Measurements from ENCODE around the gene SMCR8. TPM values are rescaled to one million over a fixed set of nuclear protein-coding genes. Genes with fewer than 3 reads are reported as not detected.
A peak's percentile ranks its signal among the peaks of the same experiment; 100 is the strongest.

The SMCR8 gene, protein sequence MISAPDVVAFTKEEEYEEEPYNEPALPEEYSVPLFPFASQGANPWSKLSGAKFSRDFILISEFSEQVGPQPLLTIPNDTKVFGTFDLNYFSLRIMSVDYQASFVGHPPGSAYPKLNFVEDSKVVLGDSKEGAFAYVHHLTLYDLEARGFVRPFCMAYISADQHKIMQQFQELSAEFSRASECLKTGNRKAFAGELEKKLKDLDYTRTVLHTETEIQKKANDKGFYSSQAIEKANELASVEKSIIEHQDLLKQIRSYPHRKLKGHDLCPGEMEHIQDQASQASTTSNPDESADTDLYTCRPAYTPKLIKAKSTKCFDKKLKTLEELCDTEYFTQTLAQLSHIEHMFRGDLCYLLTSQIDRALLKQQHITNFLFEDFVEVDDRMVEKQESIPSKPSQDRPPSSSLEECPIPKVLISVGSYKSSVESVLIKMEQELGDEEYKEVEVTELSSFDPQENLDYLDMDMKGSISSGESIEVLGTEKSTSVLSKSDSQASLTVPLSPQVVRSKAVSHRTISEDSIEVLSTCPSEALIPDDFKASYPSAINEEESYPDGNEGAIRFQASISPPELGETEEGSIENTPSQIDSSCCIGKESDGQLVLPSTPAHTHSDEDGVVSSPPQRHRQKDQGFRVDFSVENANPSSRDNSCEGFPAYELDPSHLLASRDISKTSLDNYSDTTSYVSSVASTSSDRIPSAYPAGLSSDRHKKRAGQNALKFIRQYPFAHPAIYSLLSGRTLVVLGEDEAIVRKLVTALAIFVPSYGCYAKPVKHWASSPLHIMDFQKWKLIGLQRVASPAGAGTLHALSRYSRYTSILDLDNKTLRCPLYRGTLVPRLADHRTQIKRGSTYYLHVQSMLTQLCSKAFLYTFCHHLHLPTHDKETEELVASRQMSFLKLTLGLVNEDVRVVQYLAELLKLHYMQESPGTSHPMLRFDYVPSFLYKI
- total RNA-seq (2011; cell fraction: chromatin; rRNA removed; ENCODE audit: low replicate concordance), result 11.8 and 21.8 TPM in 2 replicates
- 11.7 and 16.5 TPM in 2 replicates for total RNA-seq (2011; cell fraction: nucleolus; rRNA removed)
- total RNA-seq (2011; cell fraction: nucleoplasm; rRNA removed), result 10.4 and 12.3 TPM in 2 replicates
- total RNA-seq (2014; rRNA removed) (4.9 and 6.4 TPM in 2 replicates), total RNA-seq (2014; rRNA removed; fragmentation: Illumina TruSeq; extraction: Trizol) (4.9 and 5.3 TPM in 2 replicates), total RNA-seq (2015; rRNA removed; fragmentation: Illumina TruSeq; extraction: Trizol) (7.2 and 7.5 TPM in 2 replicates), total RNA-seq (2021) (7.8 and 8.8 TPM in 2 replicates), polyA plus RNA-seq (2011; rRNA removed) (3.8 and 3.9 TPM in 2 replicates), polyA plus RNA-seq (2014; fragmentation: Illumina TruSeq; extraction: Trizol) (7.1 and 7.3 TPM in 2 replicates), polyA plus RNA-seq (2014; fragmentation: Nextera tagmentation; extraction: Ambion mirVana) (under 1 TPM; 0.25 to 0.37 TPM), polyA plus RNA-seq (2014; rRNA removed) (3.2 and 4.3 TPM in 2 replicates), polyA minus RNA-seq (2011; rRNA and poly(A)+ RNA removed) (6.5 and 7.5 TPM in 2 replicates), Bru-seq, nascent RNA (percentile 65 among the genes with signal in this experiment), BruChase-seq, experiment 1, labeled RNA remaining after a 2-hour chase (percentile 77 among the genes with signal in this experiment), BruChase-seq, experiment 2, labeled RNA remaining after a 6-hour chase (percentile 85 among the genes with signal in this experiment)
- 3.5 and 3.6 TPM in 2 replicates for polyA plus RNA-seq (2011; cell fraction: cytosol; rRNA removed)
- 3.0 and 4.5 TPM in 2 replicates for polyA plus RNA-seq (2011; cell fraction: nucleus; rRNA removed)
- polyA plus RNA-seq (2012), result 6.3 and 7.8 TPM in 2 replicates
- polyA minus RNA-seq (2011; cell fraction: cytosol; rRNA and poly(A)+ RNA removed), result 5.4 and 5.6 TPM in 2 replicates
- polyA minus RNA-seq (2011; cell fraction: nucleus; rRNA and poly(A)+ RNA removed), result 5.1 and 6.4 TPM in 2 replicates
- long read RNA-seq, experiment 1, full-length matches to known transcripts, result 1 of 9 reads
- long read RNA-seq, experiment 1, partial matches to known transcripts, result 0 of 9 reads
- long read RNA-seq, experiment 1, other reads (novel, unspliced or antisense), result 8 of 9 reads
- long read RNA-seq, experiment 2, full-length matches to known transcripts, result 2 of 5 reads
- long read RNA-seq, experiment 2, partial matches to known transcripts, result 0 of 5 reads
- long read RNA-seq, experiment 2, other reads (novel, unspliced or antisense), result 3 of 5 reads
- long read RNA-seq, experiment 3, result 0 reads

- FAIRE-seq, result peak; percentile 96
- H3K9ac ChIP-seq (ENCODE audit: insufficient read depth in 1 of 2, low read depth in 2 of 2, low read length in 2 of 2), result peak within 1 kb of the TSS; percentile 80 to 99
- in situ Hi-C loops (cut with MboI), result no loop called here
- 2% methylated on average over 33 of the region's 78 CpGs for WGBS (ENCODE audit: insufficient coverage, low coverage, missing lambda C conversion rate)
- peak within 1 kb of the TSS; percentile 75 for H2AFZ ChIP-seq (ENCODE audit: low read depth, low read length)
- peaks cover 77% of the 10 kb centered on the region for H3K79me2 ChIP-seq (ENCODE audit: control insufficient read depth, insufficient read depth, low read length)
- POLR2A ChIA-PET, result interaction anchor here (0.6 to 0.9 kb wide), 3 partner anchors 9 to 56 kb away, joined by 3 read pairs; no protein-coding TSS in a partner anchor
- BruUV-seq (replicated peaks), result no TSS peak
- no peaks in the 10 kb centered on the region for H3K9me3 ChIP-seq (replicated peaks; ENCODE audit: control insufficient read depth, insufficient read depth, low read depth, low read length)
- peak; percentile 75 to 95 (median 82) for DNase-seq (ENCODE audit: extremely low read depth in 1 of 4, low spot score in 3 of 4)
- H3K4me3 ChIP-seq, result peak within 1 kb of the TSS; percentile 75
- peak; percentile 95 for ATAC-seq
- intact Hi-C loops (cut with micrococcal nuclease), result loop anchor here (5.0 kb wide), 1 partner anchor 68 kb away; no protein-coding TSS in a partner anchor
- H3K4me2 ChIP-seq (ENCODE audit: insufficient read depth, low read length), result peak within 1 kb of the TSS; percentile 87
- H3K9me1 ChIP-seq (ENCODE audit: control insufficient read depth, insufficient read depth, low read length), result peaks cover 3% of the 10 kb centered on the region
- H3K27ac ChIP-seq (ENCODE audit: extremely low read depth, low read depth, low read length), result peak within 1 kb of the TSS; percentile 85
- H4K20me1 ChIP-seq (replicated peaks; ENCODE audit: control insufficient read depth, insufficient read depth, low read length), result peaks cover 8% of the 10 kb centered on the region
- CTCF ChIA-PET (ENCODE audit: low intra/inter-chr PET ratio), result no interaction called here
- peaks cover 17 to 26% of the 10 kb centered on the region in 2 experiments for H3K4me1 ChIP-seq (replicated peaks in 1 of 2; ENCODE audit: control insufficient read depth in 2 of 2, insufficient read depth in 2 of 2, low read length in 2 of 2)
- H3K27me3 ChIP-seq (ENCODE audit: control insufficient read depth in 2 of 2, insufficient read depth in 2 of 2, low read length in 2 of 2), result no peaks in the 10 kb centered on the region
- peaks cover 50% of the 10 kb centered on the region; the same call in 2 of the 3 replicates for H3K36me3 ChIP-seq (ENCODE audit: control insufficient read depth, insufficient read depth, low read length)
- TF ChIP-seq NBN (IDR thresholded peaks at IDR 0.05; ENCODE audit: low read depth), result no peak
- no peak for TF ChIP-seq GATAD2A (IDR thresholded peaks at IDR 0.05)
- TF ChIP-seq ZBTB34 (CRISPR knock-in tag; IDR thresholded peaks at IDR 0.05), result no peak
- no peak for TF ChIP-seq EZH2 (IDR thresholded peaks at IDR 0.05; ENCODE audit: borderline replicate concordance, low read depth, low read length)
- no peak for TF ChIP-seq ZNF583 (CRISPR knock-in tag; IDR thresholded peaks at IDR 0.05)
- TF ChIP-seq ZNF324 (CRISPR knock-in tag; IDR thresholded peaks at IDR 0.05), result no peak
- TF ChIP-seq, protein P1, sequence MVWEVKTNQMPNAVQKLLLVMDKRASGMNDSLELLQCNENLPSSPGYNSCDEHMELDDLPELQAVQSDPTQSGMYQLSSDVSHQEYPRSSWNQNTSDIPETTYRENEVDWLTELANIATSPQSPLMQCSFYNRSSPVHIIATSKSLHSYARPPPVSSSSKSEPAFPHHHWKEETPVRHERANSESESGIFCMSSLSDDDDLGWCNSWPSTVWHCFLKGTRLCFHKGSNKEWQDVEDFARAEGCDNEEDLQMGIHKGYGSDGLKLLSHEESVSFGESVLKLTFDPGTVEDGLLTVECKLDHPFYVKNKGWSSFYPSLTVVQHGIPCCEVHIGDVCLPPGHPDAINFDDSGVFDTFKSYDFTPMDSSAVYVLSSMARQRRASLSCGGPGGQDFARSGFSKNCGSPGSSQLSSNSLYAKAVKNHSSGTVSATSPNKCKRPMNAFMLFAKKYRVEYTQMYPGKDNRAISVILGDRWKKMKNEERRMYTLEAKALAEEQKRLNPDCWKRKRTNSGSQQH (CRISPR knock-in tag; IDR thresholded peaks at IDR 0.05), result no peak
- TF ChIP-seq, protein P2, sequence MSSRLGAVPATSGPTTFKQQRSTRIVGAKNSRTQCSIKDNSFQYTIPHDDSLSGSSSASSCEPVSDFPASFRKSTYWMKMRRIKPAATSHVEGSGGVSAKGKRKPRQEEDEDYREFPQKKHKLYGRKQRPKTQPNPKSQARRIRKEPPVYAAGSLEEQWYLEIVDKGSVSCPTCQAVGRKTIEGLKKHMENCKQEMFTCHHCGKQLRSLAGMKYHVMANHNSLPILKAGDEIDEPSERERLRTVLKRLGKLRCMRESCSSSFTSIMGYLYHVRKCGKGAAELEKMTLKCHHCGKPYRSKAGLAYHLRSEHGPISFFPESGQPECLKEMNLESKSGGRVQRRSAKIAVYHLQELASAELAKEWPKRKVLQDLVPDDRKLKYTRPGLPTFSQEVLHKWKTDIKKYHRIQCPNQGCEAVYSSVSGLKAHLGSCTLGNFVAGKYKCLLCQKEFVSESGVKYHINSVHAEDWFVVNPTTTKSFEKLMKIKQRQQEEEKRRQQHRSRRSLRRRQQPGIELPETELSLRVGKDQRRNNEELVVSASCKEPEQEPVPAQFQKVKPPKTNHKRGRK (tag; IDR thresholded peaks at IDR 0.05), result no peak
- no peak for TF ChIP-seq TRIM28 (IDR thresholded peaks at IDR 0.05)
Observed at GRCh38 chr17:18314731-18315561, at the start of gene SMCR8, which contains the start of gene TOP3A. SMCR8 (plus strand) TSS chr17:18315293; CDS start chr17:18315790, 497 bp downstream. TOP3A (minus strand) TSS chr17:18314994; CDS start chr17:18314778, 216 bp downstream.

Measured in K562 (cell line).